Duodenal mucosa (tissue), 2 donors: ENCODE data around the gene CAP2.
A peak's percentile ranks its signal among the peaks of the same experiment; 100 is the strongest.
"Not testable (repeated sequence)": the region's sequence is repeated elsewhere in the genome, so short reads cannot be mapped to it uniquely, and the experiment has no call there.

Experiments
- H3K27ac ChIP-seq: one replicate; pipeline ENCODE4 v1.7.0; 2013; ENCODE audit warnings: low read depth, low read length
- H3K27me3 ChIP-seq, 2 donors: one replicate each; pipeline ENCODE4 v1.7.0; 2013; ENCODE audit warnings: low read length in 2 of 2, control low read depth in 1 of 2; ENCODE audit not compliant: insufficient read depth in 2 of 2, control insufficient read depth in 1 of 2
- H3K36me3 ChIP-seq, 2 donors: one replicate each; pipeline ENCODE4 v1.7.0; 2013; ENCODE audit warnings: low read length in 2 of 2, control low read depth in 1 of 2; ENCODE audit not compliant: insufficient read depth in 2 of 2, control insufficient read depth in 1 of 2
- H3K4me1 ChIP-seq, 2 donors: one replicate each; pipeline ENCODE4 v1.7.0; 2013; ENCODE audit warnings: low read length in 2 of 2, control low read depth in 1 of 2; ENCODE audit not compliant: insufficient read depth in 2 of 2, control insufficient read depth in 1 of 2
- H3K4me3 ChIP-seq, 2 donors: one replicate each; pipeline ENCODE4 v1.7.0; 2013; ENCODE audit warnings: low read length in 2 of 2, low read depth in 1 of 2
- H3K9ac ChIP-seq, 2 donors: one replicate each; pipeline ENCODE4 v1.7.0; 2013; ENCODE audit warnings: low read length in 2 of 2, low read depth in 1 of 2
- H3K9me3 ChIP-seq, 2 donors: one replicate each; pipeline ENCODE4 v1.7.0; 2013; ENCODE audit warnings: low read length in 2 of 2, control low read depth in 1 of 2; ENCODE audit not compliant: control insufficient read depth in 1 of 2

The CAP2 gene

DNA sequence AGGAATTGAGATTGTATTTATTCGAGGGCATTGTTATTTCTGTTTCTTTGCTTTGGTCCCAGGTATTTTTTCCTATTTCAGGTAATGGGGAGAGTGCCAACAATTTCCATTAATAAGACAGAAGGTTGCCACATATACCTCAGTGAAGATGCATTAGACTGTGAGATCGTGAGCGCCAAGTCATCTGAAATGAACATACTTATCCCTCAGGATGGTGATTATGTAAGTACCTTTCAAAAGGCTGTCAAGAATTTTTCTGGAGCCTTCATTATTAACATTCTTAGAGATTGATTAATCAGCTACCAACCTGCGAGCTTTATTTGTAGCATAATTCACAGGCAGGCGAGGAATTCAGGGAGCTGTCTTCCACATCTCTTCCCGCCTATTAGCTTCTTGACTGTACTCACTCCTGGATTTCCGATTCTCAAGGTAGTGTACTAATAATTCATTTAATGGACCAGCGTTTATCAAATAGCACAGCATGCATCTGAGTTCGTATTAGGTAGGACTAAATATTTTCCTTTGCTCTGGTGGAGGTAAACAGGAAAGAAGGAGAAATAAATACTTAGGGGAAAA is 158.1 kb downstream of the CAP2 start:
- Histone ChIP-seq H3K4me1 (no peaks in the 10 kb centered on the region), H3K27me3 (no peaks in the 10 kb centered on the region), H3K27ac (no peak overlapping the region), H3K9ac (no peak overlapping the region), H3K4me3 (no peak overlapping the region), H3K36me3 (no peaks in the 10 kb centered on the region), H3K9me3 (no peaks in the 10 kb centered on the region)

- H3K9me3 ChIP-seq, result no peaks in the 10 kb centered on the region
- H3K27me3 ChIP-seq, result no peaks in the 10 kb centered on the region
- H3K9ac ChIP-seq, result no peak overlapping the region
- H3K27ac ChIP-seq, result no peak overlapping the region
- H3K4me3 ChIP-seq, result no peak overlapping the region
- no peaks in the 10 kb centered on the region for H3K4me1 ChIP-seq
- no peaks in the 10 kb centered on the region for H3K36me3 ChIP-seq
These were observed 159.5 kb downstream of the CAP2 start for GRCh38 chr6:17552861-17553260.

DNA sequence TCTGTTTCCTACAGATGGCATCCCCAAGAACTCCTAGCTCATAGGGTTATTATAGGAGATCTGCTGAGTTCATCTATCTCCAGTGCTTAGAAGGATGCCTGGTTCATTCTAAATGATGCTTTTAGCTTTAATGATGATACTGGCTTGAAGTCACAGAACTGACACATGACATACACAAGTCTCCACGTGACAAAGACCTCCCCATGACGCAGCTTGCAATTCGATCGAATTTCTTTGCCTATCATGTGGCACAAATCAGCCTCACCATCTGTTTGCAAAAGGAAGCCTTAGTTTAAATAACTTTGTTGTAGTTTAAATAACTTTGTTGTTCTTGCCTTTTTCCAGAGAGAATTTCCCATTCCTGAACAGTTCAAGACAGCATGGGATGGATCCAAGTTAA is 162.6 kb downstream of the CAP2 start:
- H3K27ac ChIP-seq, result no peak overlapping the region
- H3K4me1 ChIP-seq, result no peaks in the 10 kb centered on the region
- H3K9me3 ChIP-seq, result no peaks in the 10 kb centered on the region
- no peak overlapping the region for H3K9ac ChIP-seq
- H3K4me3 ChIP-seq, result no peak overlapping the region
- no peaks in the 10 kb centered on the region for H3K27me3 ChIP-seq
- no peaks in the 10 kb centered on the region for H3K36me3 ChIP-seq

DNA sequence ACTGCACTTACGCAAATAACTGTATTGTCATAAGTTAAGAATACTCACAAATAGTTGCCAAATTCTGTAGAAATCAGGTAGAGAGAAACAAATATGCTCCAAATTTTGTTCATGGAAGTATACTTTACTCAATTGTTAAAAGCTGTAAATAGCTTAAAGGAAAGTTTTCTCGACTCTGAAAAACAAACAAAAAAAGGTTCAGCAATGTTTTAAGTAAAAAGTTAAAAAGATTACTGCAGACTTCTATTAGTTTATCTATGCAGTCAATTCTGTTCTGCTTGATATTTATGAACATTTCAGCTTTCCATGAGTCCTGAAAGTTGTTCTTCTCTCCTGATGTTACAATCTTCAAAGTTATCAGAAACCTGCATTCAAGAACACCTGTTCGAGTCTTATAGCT is 169.2 kb downstream of the CAP2 start:
- H3K4me1 ChIP-seq, result no peaks in the 10 kb centered on the region
- H3K27me3 ChIP-seq, result no peaks in the 10 kb centered on the region
- H3K4me3 ChIP-seq, result no peak overlapping the region
- H3K9me3 ChIP-seq, result peaks cover 3% of the 10 kb centered on the region in 2 donors
- H3K9ac ChIP-seq, result no peak overlapping the region
- H3K36me3 ChIP-seq, result no peaks in the 10 kb centered on the region
- H3K27ac ChIP-seq, result no peak overlapping the region

- Histone ChIP-seq H3K9ac (no peak overlapping the region), H3K27ac (no peak overlapping the region), H3K4me1 (no peaks in the 10 kb centered on the region), H3K9me3 (peaks cover 3% of the 10 kb centered on the region in 2 donors), H3K4me3 (no peak overlapping the region), H3K36me3 (no peaks in the 10 kb centered on the region), H3K27me3 (no peaks in the 10 kb centered on the region)
These were observed 172.0 kb downstream of the CAP2 start for GRCh38 chr6:17565399-17565798.

DNA sequence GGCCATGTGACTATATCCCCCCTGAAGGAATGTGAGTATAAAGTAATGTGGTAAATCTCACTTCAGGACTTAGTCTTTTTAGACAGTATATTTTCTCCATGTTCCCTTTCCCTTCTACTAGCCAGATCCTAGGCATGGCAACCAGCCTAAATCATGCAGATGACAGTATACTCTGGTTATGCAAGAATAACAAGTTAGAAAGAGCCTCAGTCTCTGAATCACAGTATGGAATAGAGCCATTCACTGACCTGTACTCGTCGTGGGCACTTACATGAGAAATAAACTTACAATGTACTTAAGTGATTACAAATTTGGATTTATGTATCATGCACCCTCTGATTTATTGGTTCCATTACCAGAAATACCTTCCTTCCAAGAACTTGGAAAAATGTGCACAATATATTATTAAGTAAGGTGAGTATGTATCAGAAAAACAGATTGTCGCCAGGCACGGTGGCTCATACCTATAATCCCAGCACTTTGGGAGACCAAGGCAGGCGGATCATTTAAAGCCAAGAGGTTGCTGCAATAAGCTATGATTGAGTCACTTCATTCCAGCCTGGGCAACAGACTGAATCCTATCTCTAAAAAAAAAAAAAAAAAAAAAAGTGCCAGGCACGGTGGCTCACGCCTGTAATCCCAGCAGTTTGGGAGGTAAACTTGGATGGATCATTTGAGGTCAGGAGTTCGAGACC is 181.6 kb downstream of the CAP2 start:
- H3K9ac ChIP-seq, result no peak overlapping the region
- H3K36me3 ChIP-seq, result no peaks in the 10 kb centered on the region
- H3K4me3 ChIP-seq, result no peak overlapping the region
- H3K4me1 ChIP-seq, result no peaks in the 10 kb centered on the region
- H3K9me3 ChIP-seq, result peaks cover 7% of the 10 kb centered on the region in 2 donors
- H3K27ac ChIP-seq, result no peak overlapping the region
- H3K27me3 ChIP-seq, result no peaks in the 10 kb centered on the region

GRCh38 chr6:17577059-17577458 is 183.7 kb downstream of the CAP2 start:
- Histone ChIP-seq H3K9me3 (peaks cover 7% of the 10 kb centered on the region in 2 donors), H3K4me1 (no peaks in the 10 kb centered on the region), H3K9ac (no peak overlapping the region), H3K36me3 (no peaks in the 10 kb centered on the region), H3K27me3 (no peaks in the 10 kb centered on the region), H3K4me3 (no peak overlapping the region), H3K27ac (no peak overlapping the region)

DNA sequence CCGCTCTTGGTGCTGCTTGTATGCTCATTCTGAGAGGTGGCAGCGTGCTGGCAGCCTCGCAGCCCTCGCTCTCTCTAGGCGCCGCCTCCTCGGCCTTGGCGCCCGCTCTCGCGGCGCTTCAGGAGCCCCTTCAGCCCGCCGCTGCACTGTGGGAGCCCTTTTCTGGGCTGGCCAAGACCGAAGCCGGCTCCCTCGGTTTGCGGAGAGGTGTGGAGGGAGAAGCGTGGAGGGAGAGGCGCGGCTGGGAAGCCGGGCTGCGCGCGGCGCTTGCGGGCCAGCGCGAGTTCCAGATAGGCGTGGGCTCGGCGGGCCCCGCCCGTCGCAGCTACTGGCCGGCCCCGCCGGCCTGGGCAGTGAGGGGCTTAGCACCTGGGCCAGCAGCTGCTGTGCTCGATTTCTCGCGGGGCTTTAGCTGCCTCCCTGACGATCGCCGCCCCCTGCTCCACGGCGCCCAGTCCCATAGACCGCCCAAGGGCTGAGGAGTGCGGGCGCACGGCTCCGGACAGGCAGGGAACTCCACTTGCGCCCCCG is 187.2 kb downstream of the CAP2 start:
- Histone ChIP-seq H3K9ac (no peak overlapping the region), H3K4me1 (no peaks in the 10 kb centered on the region), H3K27ac (no peak overlapping the region), H3K36me3 (no peaks in the 10 kb centered on the region), H3K4me3 (peak overlapping the region; percentile 35 to 58), H3K27me3 (no peaks in the 10 kb centered on the region), H3K9me3 (peaks cover 7% of the 10 kb centered on the region in 2 donors)

GRCh38 chr6:17581282-17581681 is 187.9 kb downstream of the CAP2 start:
- H3K27me3 ChIP-seq, H3K9ac ChIP-seq, H3K4me3 ChIP-seq, H3K36me3 ChIP-seq, H3K27ac ChIP-seq, H3K4me1 ChIP-seq, H3K9me3 ChIP-seq: not testable (repeated sequence)

DNA sequence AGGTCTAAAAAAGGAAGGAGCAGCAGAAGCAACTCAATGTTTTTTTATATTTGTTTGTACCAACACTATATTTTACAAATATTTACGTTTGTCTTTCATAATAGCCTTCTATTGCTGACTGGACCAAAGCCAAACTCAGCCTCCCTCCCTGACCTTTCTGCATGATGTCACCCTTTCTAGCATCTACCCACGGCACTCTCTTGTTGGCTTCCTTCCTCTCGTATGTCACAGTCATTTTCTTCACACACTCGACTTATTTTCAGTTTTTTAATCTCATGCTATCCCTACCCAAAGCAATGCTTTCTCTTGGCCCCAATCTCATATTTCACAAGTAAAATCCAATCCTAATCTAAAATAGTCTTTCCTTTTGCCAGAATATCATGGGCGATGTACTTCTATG is 190.4 kb downstream of the CAP2 start:
- H3K27me3 ChIP-seq, result no peaks in the 10 kb centered on the region
- no peak overlapping the region for H3K4me3 ChIP-seq
- no peak overlapping the region for H3K9ac ChIP-seq
- no peak overlapping the region for H3K27ac ChIP-seq
- H3K4me1 ChIP-seq, result peaks cover 11 to 14% of the 10 kb centered on the region in 2 donors
- H3K9me3 ChIP-seq, result no peaks in the 10 kb centered on the region
- H3K36me3 ChIP-seq, result no peaks in the 10 kb centered on the region
